Muscle layer of duodenum (tissue), 2 donors: ENCODE data around the gene PAK1.
"Not testable (repeated sequence)": the region's sequence is repeated elsewhere in the genome, so short reads cannot be mapped to it uniquely, and the experiment has no call there.

ENCODE experiments used
- H3K27ac ChIP-seq: one replicate; pipeline ENCODE4 v1.7.0; 2013; ENCODE audit warnings: mild to moderate bottlenecking, low read length
- H3K27me3 ChIP-seq: one replicate; pipeline ENCODE4 v1.7.0; 2013; ENCODE audit warnings: low read depth, mild to moderate bottlenecking, control low read depth, low read length
- H3K36me3 ChIP-seq, 2 donors: one replicate each; pipeline ENCODE4 v1.7.0; 2013; ENCODE audit warnings: low read length in 2 of 2, control low read depth in 1 of 2, mild to moderate bottlenecking in 1 of 2; ENCODE audit not compliant: insufficient read depth in 2 of 2, control insufficient read depth in 1 of 2
- H3K4me1 ChIP-seq, 2 donors: one replicate each; pipeline ENCODE4 v1.7.0; 2013; ENCODE audit warnings: low read length in 2 of 2, mild to moderate bottlenecking in 2 of 2, control low read depth in 1 of 2, moderate library complexity in 1 of 2; ENCODE audit not compliant: insufficient read depth in 2 of 2, control insufficient read depth in 1 of 2
- H3K4me3 ChIP-seq, 2 donors: one replicate each; pipeline ENCODE4 v1.7.0; 2013; ENCODE audit warnings: low read length in 2 of 2, low read depth in 1 of 2, mild to moderate bottlenecking in 1 of 2
- H3K9me3 ChIP-seq, 2 donors: one replicate each; pipeline ENCODE4 v1.7.0; 2013; ENCODE audit warnings: low read length in 2 of 2, control low read depth in 1 of 2, mild to moderate bottlenecking in 1 of 2; ENCODE audit not compliant: control insufficient read depth in 1 of 2
- donor health status: healthy.

Gene PAK1

GRCh38 chr11:77384571-77384970 lies 89.3 kb downstream of the PAK1 start:
- peaks cover 3 to 9% of the 10 kb centered on the region in 2 donors for H3K4me1 ChIP-seq
- no peak overlapping the region for H3K27ac ChIP-seq
- H3K9me3 ChIP-seq: no peaks in the 10 kb centered on the region
- peaks cover 0 to 3% of the 10 kb centered on the region in 2 donors for H3K36me3 ChIP-seq
- H3K4me3 ChIP-seq: no peak overlapping the region
- no peaks in the 10 kb centered on the region for H3K27me3 ChIP-seq

- not testable (repeated sequence) for H3K4me1 ChIP-seq, H3K27ac ChIP-seq, H3K4me3 ChIP-seq, H3K27me3 ChIP-seq, H3K9me3 ChIP-seq
- peaks cover 9 to 11% of the 10 kb centered on the region in 2 donors for H3K36me3 ChIP-seq
These were observed 90.5 kb downstream of the PAK1 start for GRCh38 chr11:77383349-77383748.

GRCh38 chr11:77381729-77382665 lies 91.9 kb downstream of the PAK1 start:
- H3K27ac ChIP-seq: peak overlapping the region; percentile 63
- H3K27me3 ChIP-seq: no peaks in the 10 kb centered on the region

GRCh38 chr11:77379934-77380333 lies 94.0 kb downstream of the PAK1 start:
- Histone ChIP-seq H3K9me3 (no peaks in the 10 kb centered on the region), H3K4me1 (peaks cover 0 to 3% of the 10 kb centered on the region in 2 donors), H3K4me3 (no peak overlapping the region), H3K36me3 (peaks cover 11 to 20% of the 10 kb centered on the region in 2 donors), H3K27me3 (no peaks in the 10 kb centered on the region), H3K27ac (no peak overlapping the region)

More at GRCh38 chr11:77381729-77382665, 91.9 kb downstream of the PAK1 start:
- peaks cover 3 to 9% of the 10 kb centered on the region in 2 donors for H3K4me1 ChIP-seq
- no peak overlapping the region for H3K4me3 ChIP-seq
- H3K36me3 ChIP-seq: peaks cover 11 to 17% of the 10 kb centered on the region in 2 donors
- H3K9me3 ChIP-seq: no peaks in the 10 kb centered on the region

- peaks cover 0 to 3% of the 10 kb centered on the region in 2 donors for H3K4me1 ChIP-seq
- H3K4me3 ChIP-seq: no peak overlapping the region
- peaks cover 11 to 25% of the 10 kb centered on the region in 2 donors for H3K36me3 ChIP-seq
- no peaks in the 10 kb centered on the region for H3K9me3 ChIP-seq
- H3K27ac ChIP-seq: no peak overlapping the region
- H3K27me3 ChIP-seq: no peaks in the 10 kb centered on the region
These were observed 94.6 kb downstream of the PAK1 start for GRCh38 chr11:77379253-77379652.

- Histone ChIP-seq H3K4me3 (no peak overlapping the region), H3K9me3 (no peaks in the 10 kb centered on the region), H3K36me3 (peaks cover 15 to 32% of the 10 kb centered on the region in 2 donors), H3K4me1 (peaks cover 0 to 3% of the 10 kb centered on the region in 2 donors), H3K27ac (no peak overlapping the region), H3K27me3 (no peaks in the 10 kb centered on the region)
These were observed 96.2 kb downstream of the PAK1 start for GRCh38 chr11:77377734-77378133.

GRCh38 chr11:77375107-77375506 lies 98.8 kb downstream of the PAK1 start:
- H3K27ac ChIP-seq: no peak overlapping the region
- H3K27me3 ChIP-seq: no peaks in the 10 kb centered on the region
- H3K9me3 ChIP-seq: no peaks in the 10 kb centered on the region
- no peaks in the 10 kb centered on the region for H3K4me1 ChIP-seq
- peaks cover 19 to 32% of the 10 kb centered on the region in 2 donors for H3K36me3 ChIP-seq
- H3K4me3 ChIP-seq: no peak overlapping the region

- Histone ChIP-seq H3K4me3 (no peak overlapping the region), H3K9me3 (no peaks in the 10 kb centered on the region), H3K27me3 (no peaks in the 10 kb centered on the region), H3K4me1 (no peaks in the 10 kb centered on the region), H3K36me3 (peaks cover 16 to 32% of the 10 kb centered on the region in 2 donors), H3K27ac (no peak overlapping the region)
These were observed 99.3 kb downstream of the PAK1 start for GRCh38 chr11:77374611-77375031.

GRCh38 chr11:77374108-77374507 lies 99.8 kb downstream of the PAK1 start:
- Histone ChIP-seq H3K27ac (no peak overlapping the region), H3K36me3 (peaks cover 11 to 30% of the 10 kb centered on the region in 2 donors), H3K27me3 (no peaks in the 10 kb centered on the region), H3K9me3 (no peaks in the 10 kb centered on the region), H3K4me1 (no peaks in the 10 kb centered on the region), H3K4me3 (no peak overlapping the region)

GRCh38 chr11:77372726-77373125 lies 101.2 kb downstream of the PAK1 start:
- Histone ChIP-seq H3K4me3 (no peak overlapping the region), H3K36me3 (peaks cover 8 to 20% of the 10 kb centered on the region in 2 donors), H3K9me3 (no peaks in the 10 kb centered on the region), H3K4me1 (no peaks in the 10 kb centered on the region), H3K27ac (no peak overlapping the region), H3K27me3 (no peaks in the 10 kb centered on the region)

GRCh38 chr11:77371646-77372045 lies 102.2 kb downstream of the PAK1 start:
- Histone ChIP-seq H3K9me3 (no peaks in the 10 kb centered on the region), H3K27ac (no peak overlapping the region), H3K4me1 (no peaks in the 10 kb centered on the region), H3K4me3 (no peak overlapping the region), H3K27me3 (no peaks in the 10 kb centered on the region), H3K36me3 (peaks cover 8 to 19% of the 10 kb centered on the region in 2 donors)
